Progenitor cell of endocrine pancreas (in vitro differentiated cells): ENCODE results near the gene HOXB1. TPM values are rescaled to one million over a fixed set of nuclear protein-coding genes. Genes with fewer than 3 reads are reported as not detected.
"Not testable (repeated sequence)": the region's sequence is repeated elsewhere in the genome, so short reads cannot be mapped to it uniquely, and the experiment has no call there.

Experiments
- DNase-seq: peaks from one replicate; pipeline ENCODE4 v3.0.0; 2021; ENCODE audit warnings: low spot score; ENCODE audit not compliant: unreplicated experiment
- H3K27ac Mint-ChIP-seq: 2 replicates; pipeline ENCODE4 v1.8.0; 2021; ENCODE audit warnings: mild to moderate bottlenecking, moderate library complexity, mixed read lengths
- H3K27me3 Mint-ChIP-seq: 2 replicates; pipeline ENCODE4 v1.8.0; 2021; ENCODE audit warnings: mixed read lengths
- H3K36me3 Mint-ChIP-seq: 2 replicates; pipeline ENCODE4 v1.8.0; 2022; ENCODE audit warnings: mixed read lengths; ENCODE audit not compliant: insufficient read depth
- H3K4me1 Mint-ChIP-seq: 2 replicates; pipeline ENCODE4 v1.8.0; 2021; ENCODE audit warnings: low read depth, mixed read lengths
- H3K4me3 Mint-ChIP-seq: 2 replicates; pipeline ENCODE4 v1.8.0; 2021; ENCODE audit warnings: low read depth, mild to moderate bottlenecking, moderate library complexity, mixed read lengths
- H3K9me3 Mint-ChIP-seq: 2 replicates; pipeline ENCODE4 v1.8.0; 2021; ENCODE audit warnings: low read depth, mixed read lengths
- CTCF ChIP-seq: fragments of 200-600 bp; sonication (generic); IDR thresholded peaks from one replicate; pipeline ENCODE4 v1.5.0; 2021; ENCODE audit warnings: antibody characterized with exemption, mild to moderate bottlenecking; ENCODE audit not compliant: unreplicated experiment
- total RNA-seq: library from RNA; stranded (reverse); gene quantifications from 2 replicates; pipeline ENCODE4 v1.2.1, GENCODE V29; 2021

HOXB1 gene
- total RNA-seq, 1 donor from 2014 or later = 0.96 TPM

GRCh38 chr17:48484256-48484655, 46.6 kb downstream of the HOXB1 start:
- Mint-ChIP-seq H3K36me3 (no peaks in the 10 kb centered on the region), H3K4me1 (peaks cover 3% of the 10 kb centered on the region), H3K9me3 (no peaks in the 10 kb centered on the region), H3K27me3 (peaks cover 37% of the 10 kb centered on the region), H3K27ac (no peak overlapping the region), H3K4me3 (no peak overlapping the region)
- DNase-seq = no peak
- TF ChIP-seq CTCF = no peak

- no peak for TF ChIP-seq CTCF
- Mint-ChIP-seq H3K27me3 (peaks cover 37% of the 10 kb centered on the region), H3K36me3 (no peaks in the 10 kb centered on the region), H3K9me3 (no peaks in the 10 kb centered on the region), H3K4me1 (no peaks in the 10 kb centered on the region), H3K4me3 (no peak overlapping the region), H3K27ac (no peak overlapping the region)
- no peak for DNase-seq
Observed at GRCh38 chr17:48483471-48484131, 47.2 kb downstream of the HOXB1 start.

GRCh38 chr17:48483004-48483403, 47.8 kb downstream of the HOXB1 start:
- H3K36me3 Mint-ChIP-seq = no peaks in the 10 kb centered on the region
- no peak overlapping the region for H3K4me3 Mint-ChIP-seq
- H3K9me3 Mint-ChIP-seq = no peaks in the 10 kb centered on the region
- H3K27me3 Mint-ChIP-seq = peaks cover 37% of the 10 kb centered on the region
- no peak overlapping the region for H3K27ac Mint-ChIP-seq
- no peak for TF ChIP-seq CTCF
- DNase-seq = no peak
- no peaks in the 10 kb centered on the region for H3K4me1 Mint-ChIP-seq

GRCh38 chr17:48482301-48482700, 48.5 kb downstream of the HOXB1 start:
- H3K27ac Mint-ChIP-seq, DNase-seq, H3K9me3 Mint-ChIP-seq, H3K4me3 Mint-ChIP-seq, H3K36me3 Mint-ChIP-seq, H3K4me1 Mint-ChIP-seq: not testable (repeated sequence)
- peaks cover 37% of the 10 kb centered on the region for H3K27me3 Mint-ChIP-seq

GRCh38 chr17:48479014-48479402, 51.8 kb downstream of the HOXB1 start:
- DNase-seq = no peak
- Mint-ChIP-seq H3K27me3 (peaks cover 25% of the 10 kb centered on the region), H3K9me3 (no peaks in the 10 kb centered on the region), H3K36me3 (no peaks in the 10 kb centered on the region), H3K4me1 (no peaks in the 10 kb centered on the region), H3K27ac (no peak overlapping the region), H3K4me3 (no peak overlapping the region)
- no peak for TF ChIP-seq CTCF

Other genes starting within 250 kb of the HOXB1 start
- gene SKAP1, start 100.8 kb downstream of the HOXB1 start, total RNA-seq = 0.69 and 1.0 TPM in 2 replicates
- gene HOXB2, start 14.1 kb upstream of the HOXB1 start, total RNA-seq = 15.2 and 19.8 TPM in 2 replicates
- 3.4 and 6.0 TPM in 2 replicates for gene HOXB4, start 47.3 kb upstream of the HOXB1 start, total RNA-seq
- gene HOXB3, start 59.2 kb upstream of the HOXB1 start, total RNA-seq = 19.4 and 32.1 TPM in 2 replicates
- 2.1 and 5.6 TPM in 2 replicates for gene HOXB5, start 62.8 kb upstream of the HOXB1 start, total RNA-seq
- gene HOXB6, start 74.0 kb upstream of the HOXB1 start, total RNA-seq = 0.96 and 3.1 TPM in 2 replicates
- gene HOXB7, start 80.0 kb upstream of the HOXB1 start, total RNA-seq = 0.55 and 1.5 TPM in 2 replicates
- gene HOXB8, start 84.3 kb upstream of the HOXB1 start, total RNA-seq = 1.1 and 3.7 TPM in 2 replicates
- 0.18 TPM in 1 of 2 replicates, not detected in the other for gene HOXB9, start 95.3 kb upstream of the HOXB1 start, total RNA-seq
- not detected in 2 replicates for gene PRAC1, start 191.5 kb upstream of the HOXB1 start, total RNA-seq
- gene PRAC2, start 192.2 kb upstream of the HOXB1 start, total RNA-seq = not detected in 2 replicates
- gene HOXB13, start 197.7 kb upstream of the HOXB1 start, total RNA-seq = not detected in 2 replicates